ENCODE data around the gene BCAS2.

BCAS2 gene

DNA sequence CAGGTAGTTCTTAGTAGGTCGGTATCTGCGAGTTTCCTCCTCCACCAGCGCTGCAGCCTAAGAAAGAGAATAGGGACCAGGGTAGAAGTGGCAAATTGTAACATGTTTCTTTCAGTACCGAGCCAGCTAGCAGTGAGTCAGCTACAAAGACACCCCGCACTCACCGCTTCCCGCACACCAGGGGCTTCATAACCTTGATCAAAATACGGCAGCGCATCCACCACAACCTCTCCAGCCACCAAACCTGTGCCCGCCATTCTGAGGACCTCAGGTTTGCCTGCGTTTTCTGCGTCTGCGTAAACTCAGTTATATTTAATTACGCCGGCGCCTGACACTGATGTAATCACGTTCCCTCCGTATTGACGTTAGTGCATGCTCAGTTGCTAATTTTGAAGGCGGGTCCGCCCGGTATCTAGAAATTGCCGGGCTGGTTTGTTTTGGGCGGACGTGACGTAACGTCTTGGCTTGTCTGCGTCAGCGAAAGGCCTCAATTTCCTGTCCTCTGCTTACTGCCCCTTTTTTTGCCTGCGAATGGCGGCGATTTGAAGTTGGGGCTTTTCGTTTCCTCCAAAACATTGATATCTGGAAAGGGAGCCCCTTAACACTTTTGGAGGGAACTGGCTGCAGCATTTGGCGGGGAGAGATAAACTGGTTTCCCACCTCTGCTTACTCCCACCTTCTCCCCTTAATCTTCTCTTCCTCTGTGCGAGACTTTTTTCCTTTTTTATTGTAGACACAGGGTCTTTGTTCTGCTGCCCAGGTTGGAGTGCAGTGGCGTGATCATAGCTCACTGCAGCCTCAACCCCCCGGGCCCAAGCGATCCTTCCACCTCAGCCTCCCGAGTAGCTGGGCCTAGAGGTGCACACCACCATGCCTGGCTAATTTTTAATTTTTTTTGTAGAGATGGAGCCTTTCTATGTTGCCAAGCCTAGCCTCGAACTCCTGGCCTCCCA is at the start of gene BCAS2:
TSS of gene BCAS2 (minus strand) at position 281 of the 953 bp plus-strand sequence. CDS start at position 257, 24 bp downstream.
- peaks cover 13% of the 10 kb centered on the region for H3K36me3 Mint-ChIP-seq
- peak within 1 kb of the TSS; percentile 97 for H3K27ac Mint-ChIP-seq
- peak within 1 kb of the TSS; percentile 96 for H3K4me3 Mint-ChIP-seq
- no peaks in the 10 kb centered on the region for H3K27me3 Mint-ChIP-seq
- no peaks in the 10 kb centered on the region for H3K9me3 Mint-ChIP-seq (ENCODE audit: low read depth)
- peaks cover 38% of the 10 kb centered on the region for H3K4me1 Mint-ChIP-seq (ENCODE audit: low read depth)

DNA sequence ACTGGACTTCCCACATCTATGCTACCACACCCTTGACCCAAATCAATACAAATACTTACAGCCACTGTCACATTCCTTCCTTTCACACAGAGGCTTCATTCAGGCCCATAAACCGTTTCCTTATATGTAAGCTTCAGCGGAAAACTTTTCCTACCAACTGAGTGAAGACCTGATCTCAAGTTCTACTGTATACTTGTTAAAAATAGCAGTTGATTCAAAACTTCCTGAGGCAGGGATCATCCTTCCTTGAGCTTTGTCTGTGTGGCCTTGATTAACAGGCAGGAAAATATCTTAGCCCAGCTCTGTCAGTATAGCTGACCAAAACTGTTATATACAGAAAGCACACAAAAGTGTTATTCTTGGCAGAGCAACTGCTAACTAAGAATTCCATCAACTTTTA is 45.7 kb upstream of the BCAS2 start:
- Mint-ChIP-seq H3K27ac (no peak overlapping the region), H3K4me3 (no peak overlapping the region), H3K9me3 (ENCODE audit: low read depth) (peaks cover 4% of the 10 kb centered on the region), H3K36me3 (peaks cover 3% of the 10 kb centered on the region), H3K4me1 (ENCODE audit: low read depth) (no peaks in the 10 kb centered on the region), H3K27me3 (peaks cover 1% of the 10 kb centered on the region)

DNA sequence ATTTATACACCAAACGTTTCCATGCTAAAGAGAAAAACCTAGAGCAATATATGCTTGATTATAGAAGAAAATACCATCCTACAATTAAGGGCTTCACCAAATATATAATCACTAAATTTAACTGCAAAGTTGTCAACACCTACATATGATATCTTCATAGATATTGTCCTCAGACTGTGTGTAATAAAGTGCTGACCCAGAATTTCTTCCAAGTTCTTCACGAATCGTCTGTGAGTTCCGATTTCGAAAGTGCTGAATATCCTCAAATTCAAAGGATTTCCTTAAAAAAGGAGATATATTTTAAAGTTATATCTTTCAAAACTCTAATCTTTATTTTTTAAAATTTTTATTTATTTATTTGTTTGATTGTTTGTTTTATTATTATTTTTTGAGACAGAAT is 41.9 kb upstream of the BCAS2 start:
- Mint-ChIP-seq H3K4me1 (ENCODE audit: low read depth) (no peaks in the 10 kb centered on the region), H3K36me3 (no peaks in the 10 kb centered on the region), H3K27me3 (peaks cover 2% of the 10 kb centered on the region), H3K27ac (no peak overlapping the region), H3K9me3 (ENCODE audit: low read depth) (no peaks in the 10 kb centered on the region), H3K4me3 (no peak overlapping the region)

DNA sequence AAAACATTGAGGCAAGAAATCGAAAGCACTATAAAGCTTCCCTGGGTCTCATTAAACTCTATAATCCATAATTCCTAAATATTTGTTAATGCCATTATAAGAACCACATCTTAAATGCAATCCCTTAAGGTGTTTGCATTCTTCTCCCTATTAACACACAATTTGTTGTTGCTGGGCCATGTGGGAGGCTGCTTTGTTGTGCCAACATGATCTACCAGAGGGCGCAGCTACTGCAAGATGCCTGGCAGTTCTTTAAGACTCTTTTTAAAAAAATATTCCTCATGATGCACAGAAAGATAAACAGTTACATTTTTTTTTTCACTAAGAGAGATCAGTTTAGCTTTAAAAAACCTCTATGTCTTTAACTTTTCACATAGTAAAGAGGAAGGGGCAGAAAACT is 39.0 kb upstream of the BCAS2 start:
- Mint-ChIP-seq H3K4me3 (no peak overlapping the region), H3K36me3 (peaks cover 3% of the 10 kb centered on the region), H3K4me1 (ENCODE audit: low read depth) (no peaks in the 10 kb centered on the region), H3K27me3 (peaks cover 3% of the 10 kb centered on the region), H3K9me3 (ENCODE audit: low read depth) (no peaks in the 10 kb centered on the region), H3K27ac (no peak overlapping the region)

DNA sequence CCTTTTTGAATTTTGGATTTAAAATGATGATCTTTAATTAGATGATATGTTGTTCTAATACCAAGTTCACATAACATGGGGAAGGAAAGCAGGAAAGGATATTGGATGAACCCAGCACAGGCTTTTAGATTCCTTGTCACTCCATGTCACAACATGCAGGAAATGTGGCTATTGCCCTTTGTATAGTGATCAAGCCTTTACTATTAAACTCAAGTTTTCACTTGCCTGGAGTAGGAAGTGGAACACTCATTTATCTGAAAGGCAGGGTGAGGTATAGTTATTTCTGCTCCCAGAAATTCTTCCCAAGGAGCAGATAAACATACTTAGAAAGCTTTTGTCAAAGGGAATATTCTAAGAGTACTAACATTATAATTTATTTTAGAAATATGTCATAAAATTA is 37.2 kb upstream of the BCAS2 start:
- H3K4me3 Mint-ChIP-seq = no peak overlapping the region
- peaks cover 5% of the 10 kb centered on the region for H3K27me3 Mint-ChIP-seq

DNA sequence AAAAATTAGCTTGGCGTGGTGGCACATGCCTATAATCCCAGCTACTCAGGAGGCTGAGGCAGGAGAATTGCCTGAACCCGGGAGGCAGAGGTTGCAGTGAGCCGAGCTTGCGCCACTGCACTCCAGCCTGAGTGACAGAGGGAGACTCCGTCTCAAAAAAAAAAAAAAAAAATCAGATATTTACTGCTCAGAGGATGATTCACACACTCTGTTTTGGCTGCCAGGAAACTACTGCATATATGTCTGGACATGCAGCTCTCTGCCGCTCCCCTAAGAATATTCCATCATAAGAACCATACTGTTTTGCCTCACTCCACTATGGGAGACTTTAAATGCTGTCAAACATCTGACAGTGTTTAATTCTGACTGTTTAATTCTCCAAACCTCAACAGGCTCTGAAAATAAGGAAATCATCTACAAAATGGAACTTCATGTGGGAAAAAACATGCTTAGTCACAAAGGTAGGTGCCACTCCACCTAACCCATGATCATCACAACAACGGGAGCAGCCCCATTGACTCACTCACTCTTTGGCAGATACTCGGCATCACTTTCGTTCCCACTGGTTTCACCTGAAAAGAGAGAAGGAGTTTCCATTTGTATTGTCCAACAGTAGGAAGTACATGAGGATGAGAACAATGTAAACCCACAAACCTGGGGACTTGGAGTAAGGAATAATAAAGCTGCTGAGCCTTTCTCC is 29.3 kb upstream of the BCAS2 start:
- no peaks in the 10 kb centered on the region for H3K9me3 Mint-ChIP-seq (ENCODE audit: low read depth)
- H3K27ac Mint-ChIP-seq = no peak overlapping the region
- peaks cover 2% of the 10 kb centered on the region for H3K36me3 Mint-ChIP-seq
- H3K4me1 Mint-ChIP-seq (ENCODE audit: low read depth) = no peaks in the 10 kb centered on the region
- H3K27me3 Mint-ChIP-seq = peaks cover 7% of the 10 kb centered on the region
- H3K4me3 Mint-ChIP-seq = no peak overlapping the region

More for the DNA sequence above, 37.2 kb upstream of the BCAS2 start:
- H3K9me3 Mint-ChIP-seq (ENCODE audit: low read depth) = no peaks in the 10 kb centered on the region
- H3K36me3 Mint-ChIP-seq = peaks cover 4% of the 10 kb centered on the region
- no peaks in the 10 kb centered on the region for H3K4me1 Mint-ChIP-seq (ENCODE audit: low read depth)
- no peak overlapping the region for H3K27ac Mint-ChIP-seq

GRCh38 chr1:114609826-114610225 is 28.4 kb upstream of the BCAS2 start:
- Mint-ChIP-seq H3K4me3 (no peak overlapping the region), H3K27ac (no peak overlapping the region), H3K27me3 (peaks cover 4% of the 10 kb centered on the region), H3K4me1 (ENCODE audit: low read depth) (no peaks in the 10 kb centered on the region), H3K9me3 (ENCODE audit: low read depth) (no peaks in the 10 kb centered on the region), H3K36me3 (no peaks in the 10 kb centered on the region)

DNA sequence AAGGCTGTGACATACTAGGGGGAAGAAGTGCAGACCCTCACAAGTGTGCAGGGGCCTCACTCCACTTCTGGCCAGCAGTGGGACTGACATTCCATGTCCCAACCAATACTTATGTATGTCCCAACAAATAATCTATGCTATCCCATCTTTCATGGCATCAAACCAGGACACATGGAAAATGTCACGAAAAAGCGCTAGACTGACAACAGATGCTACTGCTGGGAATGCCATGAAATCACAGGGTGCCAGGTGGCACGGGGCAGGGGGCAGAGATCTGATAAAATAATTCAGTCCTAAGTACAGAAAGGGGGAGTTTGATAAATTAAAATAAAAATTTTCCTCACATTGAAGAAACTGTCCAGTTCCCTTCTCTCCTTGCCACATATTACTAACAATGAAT is 27.6 kb upstream of the BCAS2 start:
- Mint-ChIP-seq H3K36me3 (no peaks in the 10 kb centered on the region), H3K27me3 (peaks cover 4% of the 10 kb centered on the region), H3K9me3 (ENCODE audit: low read depth) (no peaks in the 10 kb centered on the region), H3K27ac (no peak overlapping the region), H3K4me1 (ENCODE audit: low read depth) (no peaks in the 10 kb centered on the region), H3K4me3 (no peak overlapping the region)

GRCh38 chr1:114607223-114607622 is 25.8 kb upstream of the BCAS2 start:
- Mint-ChIP-seq H3K36me3 (no peaks in the 10 kb centered on the region), H3K27ac (no peak overlapping the region), H3K9me3 (ENCODE audit: low read depth) (no peaks in the 10 kb centered on the region), H3K27me3 (peaks cover 2% of the 10 kb centered on the region), H3K4me1 (ENCODE audit: low read depth) (no peaks in the 10 kb centered on the region), H3K4me3 (no peak overlapping the region)

DNA sequence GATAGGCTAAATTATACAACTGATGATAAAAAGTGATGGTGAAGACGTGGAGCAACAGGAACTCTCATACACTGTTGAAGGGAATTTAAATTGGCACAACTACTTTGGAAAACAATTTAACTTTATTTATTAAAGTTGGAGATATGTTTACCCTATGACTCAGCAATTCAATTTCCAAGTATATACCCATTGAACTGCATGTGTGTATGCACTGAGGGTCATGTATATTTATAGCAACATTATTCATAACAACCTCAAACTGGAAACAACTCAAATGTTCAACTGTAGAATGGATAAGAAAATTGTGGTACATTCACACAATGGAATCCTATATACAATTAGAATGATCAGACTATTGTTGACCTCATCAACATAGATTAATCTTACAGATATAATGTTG is 16.5 kb upstream of the BCAS2 start:
- H3K4me3 Mint-ChIP-seq = no peak overlapping the region
- no peaks in the 10 kb centered on the region for H3K4me1 Mint-ChIP-seq (ENCODE audit: low read depth)
- no peaks in the 10 kb centered on the region for H3K9me3 Mint-ChIP-seq (ENCODE audit: low read depth)
- H3K36me3 Mint-ChIP-seq = peaks cover 2% of the 10 kb centered on the region
- no peak overlapping the region for H3K27ac Mint-ChIP-seq
- H3K27me3 Mint-ChIP-seq = peaks cover 3% of the 10 kb centered on the region

- H3K9me3 Mint-ChIP-seq (ENCODE audit: low read depth) = no peaks in the 10 kb centered on the region
- peaks cover 7% of the 10 kb centered on the region for H3K27me3 Mint-ChIP-seq
- no peak overlapping the region for H3K4me3 Mint-ChIP-seq
- no peak overlapping the region for H3K27ac Mint-ChIP-seq
- H3K4me1 Mint-ChIP-seq (ENCODE audit: low read depth) = no peaks in the 10 kb centered on the region
- H3K36me3 Mint-ChIP-seq = peaks cover 2% of the 10 kb centered on the region
These were observed 14.2 kb upstream of the BCAS2 start for GRCh38 chr1:114595602-114596001.

- Mint-ChIP-seq H3K4me3 (no peak overlapping the region), H3K4me1 (ENCODE audit: low read depth) (no peaks in the 10 kb centered on the region), H3K27me3 (peaks cover 9% of the 10 kb centered on the region)
These were observed 12.6 kb upstream of the BCAS2 start for GRCh38 chr1:114594046-114594445.

GRCh38 chr1:114589122-114589521 is 7.7 kb upstream of the BCAS2 start:
- Mint-ChIP-seq H3K27ac (no peak overlapping the region), H3K27me3 (peaks cover 7% of the 10 kb centered on the region), H3K36me3 (no peaks in the 10 kb centered on the region), H3K4me3 (no peak overlapping the region), H3K4me1 (ENCODE audit: low read depth) (no peaks in the 10 kb centered on the region), H3K9me3 (ENCODE audit: low read depth) (no peaks in the 10 kb centered on the region)

More at GRCh38 chr1:114594046-114594445, 12.6 kb upstream of the BCAS2 start:
- no peaks in the 10 kb centered on the region for H3K9me3 Mint-ChIP-seq (ENCODE audit: low read depth)
- H3K27ac Mint-ChIP-seq = no peak overlapping the region
- H3K36me3 Mint-ChIP-seq = no peaks in the 10 kb centered on the region

DNA sequence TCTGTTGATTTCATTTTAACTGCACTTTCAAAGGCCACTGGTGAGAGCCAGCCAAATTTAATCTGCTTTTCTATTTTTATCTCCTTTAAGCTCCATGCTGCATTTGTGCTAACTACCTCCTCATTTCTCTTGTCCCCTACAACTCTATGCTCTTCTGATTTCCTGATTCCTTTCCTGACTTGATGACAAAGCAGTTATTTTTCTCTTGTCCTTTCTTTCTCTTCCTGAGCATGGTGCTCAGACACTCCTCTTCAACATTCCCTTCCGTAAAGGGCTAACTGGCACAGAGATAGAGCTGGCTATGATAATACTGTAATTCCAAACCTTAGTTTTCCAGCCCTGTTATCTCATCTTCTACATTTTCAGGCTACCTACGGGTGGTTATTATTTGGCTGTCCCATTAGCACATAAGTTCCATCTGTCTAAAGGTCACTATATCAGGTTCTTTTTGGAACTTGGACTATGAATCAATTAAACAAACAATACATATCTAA is 6.8 kb upstream of the BCAS2 start:
- Mint-ChIP-seq H3K27ac (no peak overlapping the region), H3K27me3 (peaks cover 7% of the 10 kb centered on the region), H3K9me3 (ENCODE audit: low read depth) (no peaks in the 10 kb centered on the region), H3K4me1 (ENCODE audit: low read depth) (no peaks in the 10 kb centered on the region), H3K4me3 (no peak overlapping the region), H3K36me3 (peaks cover 2% of the 10 kb centered on the region)

Measured in activated naive CD8-positive, alpha-beta T cell (primary cell).